Small intestine (tissue), 7 donors: ENCODE results near the gene ARHGAP9. TPM values are rescaled to one million over a fixed set of nuclear protein-coding genes. Genes with fewer than 3 reads are reported as not detected.

Experiments used
- DNase-seq, 2 donors: peaks; one replicate each; pipeline versions ENCODE4 v3.0.0 to v3.0.0-alpha.2; 2013
- FAIRE-seq: peaks from 2 replicates; lab custom pipeline; 2012; peaks lifted over from hg19 to GRCh38; lab: Jason Lieb, UNC
- H3K27ac ChIP-seq, 3 donors: one replicate each; pipeline ENCODE4 v1.5.1; 2013; ENCODE audit warnings: low read length in 2 of 3, mild to moderate bottlenecking in 2 of 3, control low read depth in 1 of 3, inconsistent platforms in 1 of 3, low read depth in 1 of 3, moderate library complexity in 1 of 3
- H3K27me3 ChIP-seq, 3 donors: one replicate each; pipeline ENCODE4 v1.6.1; 2013; ENCODE audit warnings: low read length in 3 of 3, inconsistent platforms in 1 of 3; ENCODE audit not compliant: control insufficient read depth in 3 of 3, insufficient read depth in 3 of 3
- H3K36me3 ChIP-seq, 3 donors: one replicate each; pipeline ENCODE4 v1.6.1; 2013; ENCODE audit warnings: low read length in 3 of 3, inconsistent platforms in 1 of 3, low read depth in 1 of 3, mild to moderate bottlenecking in 1 of 3, moderate library complexity in 1 of 3; ENCODE audit not compliant: control insufficient read depth in 3 of 3, insufficient read depth in 2 of 3
- H3K4me1 ChIP-seq, 3 donors: one replicate each; pipeline ENCODE4 v1.6.1; 2013; ENCODE audit warnings: low read length in 2 of 3, inconsistent platforms in 1 of 3, low read depth in 1 of 3, mild to moderate bottlenecking in 1 of 3, moderate library complexity in 1 of 3; ENCODE audit not compliant: control insufficient read depth in 3 of 3, insufficient read depth in 2 of 3
- H3K4me3 ChIP-seq, 3 donors: one replicate each; pipeline ENCODE4 v1.5.1; 2013; ENCODE audit warnings: low read length in 3 of 3, control low read depth in 1 of 3, inconsistent platforms in 1 of 3, low read depth in 1 of 3, mild to moderate bottlenecking in 1 of 3, moderate library complexity in 1 of 3
- H3K9me3 ChIP-seq, 2 donors: one replicate each; pipeline ENCODE4 v1.6.1; 2013; ENCODE audit warnings: low read depth in 1 of 2, low read length in 1 of 2; ENCODE audit not compliant: control insufficient read depth in 2 of 2, insufficient read depth in 1 of 2
- WGBS, 3 donors: extraction: QIAGEN DNeasy Blood & Tissue Kit; methylation state at CpG; one replicate each; pipeline ENCODE4 v1.1.7; 2013; 5-methylcytosine and 5-hydroxymethylcytosine counted together
- polyA plus RNA-seq, 4 donors: library from polyadenylated mRNA; stranded (reverse) in 3 of 4; unstranded in 1 of 4; fragments of 200-250 nt in 3 of 4; fragments of 120-200 nt in 1 of 4; gene quantifications; one replicate each; pipeline versions ENCODE4 v1.2.1 to v1.2.3, GENCODE V29; 2013
- donor health status: healthy with polysubstance abuse.
- donor health status: control.
- donor health status: control.
- donor health status: Bipolar disorder and iron deficiency.
- donor health status: healthy.

The ARHGAP9 gene
- polyA plus RNA-seq, 4 donors: 4.2 to 39.2 (median 9.1) TPM

- peak in 1 of 2 donors; percentile 43 for DNase-seq
- Histone ChIP-seq H3K27me3 (no peaks in the 10 kb centered on the region), H3K27ac (peak overlapping the region; percentile 81 to 100 (median 82)), H3K4me1 (peaks cover 2 to 33% (median 11%) of the 10 kb centered on the region in 3 donors), H3K4me3 (no peak overlapping the region), H3K9me3 (no peaks in the 10 kb centered on the region), H3K36me3 (peaks cover 18 to 60% (median 26%) of the 10 kb centered on the region in 3 donors)
- no peak for FAIRE-seq
- 51 to 61% (median 58%) methylated on average over 9 to 11 of the region's 11 CpGs for WGBS, 3 donors
Observed at GRCh38 chr12:57524814-57525614, 45.3 kb upstream of the ARHGAP9 start.

GRCh38 chr12:57523706-57524614 is 44.3 kb upstream of the ARHGAP9 start:
- H3K27ac ChIP-seq: peak overlapping the region; percentile 81 to 100 (median 82)
- no peaks in the 10 kb centered on the region for H3K9me3 ChIP-seq
- H3K4me1 ChIP-seq: peaks cover 2 to 36% (median 11%) of the 10 kb centered on the region in 3 donors
- no peak for FAIRE-seq
- H3K4me3 ChIP-seq: peak overlapping the region; percentile 74 to 87 (median 77)
- 34 to 51% (median 47%) methylated on average over 14 of the region's 14 CpGs for WGBS, 3 donors
- H3K36me3 ChIP-seq: peaks cover 13 to 57% (median 18%) of the 10 kb centered on the region in 3 donors
- no peaks in the 10 kb centered on the region for H3K27me3 ChIP-seq
- DNase-seq: peak; percentile 10 to 38

- peaks cover 8 to 52% (median 14%) of the 10 kb centered on the region in 3 donors for H3K36me3 ChIP-seq
- FAIRE-seq (no peak), DNase-seq (peak; percentile 44 to 75)
- H3K4me3 ChIP-seq: peak overlapping the region; percentile 74 to 87 (median 77)
- 1 to 2% (median 1%) methylated on average over 18 to 38 of the region's 38 CpGs for WGBS, 3 donors
- no peaks in the 10 kb centered on the region for H3K9me3 ChIP-seq
- H3K27me3 ChIP-seq: no peaks in the 10 kb centered on the region
- peaks cover 2 to 44% (median 11%) of the 10 kb centered on the region in 3 donors for H3K4me1 ChIP-seq
- H3K27ac ChIP-seq: peak overlapping the region; percentile 85 to 100 (median 94)
Observed at GRCh38 chr12:57522887-57523705, 43.4 kb upstream of the ARHGAP9 start.

- Histone ChIP-seq H3K4me1 (peaks cover 2 to 46% (median 11%) of the 10 kb centered on the region in 3 donors), H3K27ac (peak within 1 kb of the TSS; percentile 94 to 100 (median 97)), H3K36me3 (peaks cover 7 to 50% (median 10%) of the 10 kb centered on the region in 3 donors), H3K4me3 (peak within 1 kb of the TSS; percentile 74 to 87 (median 77)), H3K9me3 (no peaks in the 10 kb centered on the region), H3K27me3 (no peaks in the 10 kb centered on the region)
- FAIRE-seq (no peak), DNase-seq (peak; percentile 89 to 97)
- WGBS, 3 donors: 0 to 2% (median 0%) methylated on average over 12 to 57 of the region's 57 CpGs
Observed at GRCh38 chr12:57522011-57522886, 42.6 kb upstream of the ARHGAP9 start, which contains the start of gene MBD6. Gene MBD6 (plus strand): TSS chr12:57522824. CDS start chr12:57524304, 1,480 bp downstream.

- H3K4me3 ChIP-seq: peak overlapping the region in 1 of 3 donors; percentile 68
- WGBS, 3 donors: 32 to 42% (median 35%) methylated on average over 17 of the region's 17 CpGs
- H3K4me1 ChIP-seq: peaks cover 2 to 46% (median 11%) of the 10 kb centered on the region in 3 donors
- peak; percentile 54 to 73 for DNase-seq
- H3K27ac ChIP-seq: peak overlapping the region; percentile 94 to 100 (median 97)
- H3K27me3 ChIP-seq: no peaks in the 10 kb centered on the region
- peaks cover 11 to 50% (median 12%) of the 10 kb centered on the region in 3 donors for H3K36me3 ChIP-seq
- no peak for FAIRE-seq
- no peaks in the 10 kb centered on the region for H3K9me3 ChIP-seq
Observed at GRCh38 chr12:57521525-57522010, 41.9 kb upstream of the ARHGAP9 start.

GRCh38 chr12:57520053-57520818 is 40.6 kb upstream of the ARHGAP9 start, which contains the start of gene DDIT3:
Gene DDIT3 (minus strand): TSS chr12:57520514. CDS start chr12:57517406, 3,108 bp downstream.
- Histone ChIP-seq H3K4me3 (peak within 1 kb of the TSS; percentile 78 to 99 (median 85)), H3K27me3 (no peaks in the 10 kb centered on the region), H3K36me3 (peaks cover 6 to 46% (median 22%) of the 10 kb centered on the region in 3 donors), H3K4me1 (peaks cover 2 to 43% (median 11%) of the 10 kb centered on the region in 3 donors), H3K27ac (peak within 1 kb of the TSS; percentile 96 to 100 (median 97)), H3K9me3 (no peaks in the 10 kb centered on the region)
- WGBS, 3 donors: 0 to 1% (median 0%) methylated on average over 51 to 52 of the region's 52 CpGs
- FAIRE-seq (no peak), DNase-seq (peak; percentile 99)
